Epithelial cell of esophagus (primary cell): ENCODE data around the gene ACSL5.

ENCODE experiments used
- DNase-seq: peaks from one replicate; pipeline ENCODE4 v3.0.0; 2010; ENCODE audit warnings: low read depth
- H3K4me3 ChIP-seq: 2 replicates; pipeline ENCODE4 v1.5.1; 2011; ENCODE audit warnings: mild to moderate bottlenecking, low read length, control low read depth
- TF ChIP-seq, protein P1 (sequence below): IDR thresholded peaks from 2 replicates; pipeline ENCODE4 v1.5.1; 2011; ENCODE audit warnings: low read depth, mild to moderate bottlenecking, low read length, control low read depth, inconsistent platforms; ENCODE audit not compliant: insufficient read depth; ENCODE audit errors: missing control alignments

ACSL5 gene

GRCh38 chr10:112343056-112343806 is 30.7 kb upstream of the ACSL5 start:
- no peak overlapping the region for H3K4me3 ChIP-seq
- no peak for DNase-seq
- TF ChIP-seq, protein P1, sequence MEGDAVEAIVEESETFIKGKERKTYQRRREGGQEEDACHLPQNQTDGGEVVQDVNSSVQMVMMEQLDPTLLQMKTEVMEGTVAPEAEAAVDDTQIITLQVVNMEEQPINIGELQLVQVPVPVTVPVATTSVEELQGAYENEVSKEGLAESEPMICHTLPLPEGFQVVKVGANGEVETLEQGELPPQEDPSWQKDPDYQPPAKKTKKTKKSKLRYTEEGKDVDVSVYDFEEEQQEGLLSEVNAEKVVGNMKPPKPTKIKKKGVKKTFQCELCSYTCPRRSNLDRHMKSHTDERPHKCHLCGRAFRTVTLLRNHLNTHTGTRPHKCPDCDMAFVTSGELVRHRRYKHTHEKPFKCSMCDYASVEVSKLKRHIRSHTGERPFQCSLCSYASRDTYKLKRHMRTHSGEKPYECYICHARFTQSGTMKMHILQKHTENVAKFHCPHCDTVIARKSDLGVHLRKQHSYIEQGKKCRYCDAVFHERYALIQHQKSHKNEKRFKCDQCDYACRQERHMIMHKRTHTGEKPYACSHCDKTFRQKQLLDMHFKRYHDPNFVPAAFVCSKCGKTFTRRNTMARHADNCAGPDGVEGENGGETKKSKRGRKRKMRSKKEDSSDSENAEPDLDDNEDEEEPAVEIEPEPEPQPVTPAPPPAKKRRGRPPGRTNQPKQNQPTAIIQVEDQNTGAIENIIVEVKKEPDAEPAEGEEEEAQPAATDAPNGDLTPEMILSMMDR = no peak

- TF ChIP-seq, protein P1 = no peak
- no peak overlapping the region for H3K4me3 ChIP-seq
- no peak for DNase-seq
These were observed 29.7 kb upstream of the ACSL5 start for GRCh38 chr10:112344261-112344660.

GRCh38 chr10:112345202-112345601 is 28.7 kb upstream of the ACSL5 start:
- no peak overlapping the region for H3K4me3 ChIP-seq
- TF ChIP-seq, protein P1 = no peak
- no peak for DNase-seq

- no peak overlapping the region for H3K4me3 ChIP-seq
- TF ChIP-seq, protein P1 = no peak
- no peak for DNase-seq
These were observed 28.2 kb upstream of the ACSL5 start for GRCh38 chr10:112345743-112346142.

DNA sequence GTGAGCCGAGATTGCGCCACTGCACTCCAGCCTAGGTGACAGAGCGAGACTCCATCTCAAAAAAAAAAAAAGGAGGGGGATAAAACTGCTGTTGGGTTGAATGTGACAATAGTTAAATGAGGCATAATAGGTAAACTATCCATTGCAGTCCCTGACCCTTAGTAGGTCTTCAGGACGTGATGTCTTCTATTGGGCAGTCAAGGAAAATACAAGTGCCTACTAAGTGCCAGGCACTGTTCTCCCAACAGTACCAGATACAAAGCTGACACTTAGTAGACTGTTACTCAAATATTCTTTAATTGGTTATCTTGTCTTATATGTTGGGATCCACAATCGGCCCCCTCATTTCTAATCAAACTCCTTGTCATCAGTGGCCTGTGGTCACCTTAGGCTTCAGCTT is 27.1 kb upstream of the ACSL5 start:
- DNase-seq = no peak
- no peak overlapping the region for H3K4me3 ChIP-seq
- TF ChIP-seq, protein P1 = no peak

- no peak overlapping the region for H3K4me3 ChIP-seq
- DNase-seq = no peak
- TF ChIP-seq, protein P1 = no peak
These were observed 25.9 kb upstream of the ACSL5 start for GRCh38 chr10:112347709-112348671.
